ENCODE results near the gene RFNG.

- TF ChIP-seq CTCF (IDR thresholded peaks at IDR 0.05) (no peak), REST (IDR thresholded peaks at IDR 0.05; ENCODE audit: insufficient read depth in 1 of 2, low read depth in 2 of 2, low read length in 1 of 2) (no peak), POLR2AphosphoS5 (IDR thresholded peaks at IDR 0.05; ENCODE audit: low read depth, low read length) (no peak)
These were observed 10.3 kb downstream of the RFNG start for GRCh38 chr17:82041144-82041814.

Data from Panc1 (cell line).